Measurements from ENCODE around the gene IL1F10. TPM values are rescaled to one million over a fixed set of nuclear protein-coding genes. Genes with fewer than 3 reads are reported as not detected.
A peak's percentile ranks its signal among the peaks of the same experiment; 100 is the strongest.

IL1F10 gene
- total RNA-seq, 4 donors from 2014 or later: 0.53 TPM; not detected in 3

DNA sequence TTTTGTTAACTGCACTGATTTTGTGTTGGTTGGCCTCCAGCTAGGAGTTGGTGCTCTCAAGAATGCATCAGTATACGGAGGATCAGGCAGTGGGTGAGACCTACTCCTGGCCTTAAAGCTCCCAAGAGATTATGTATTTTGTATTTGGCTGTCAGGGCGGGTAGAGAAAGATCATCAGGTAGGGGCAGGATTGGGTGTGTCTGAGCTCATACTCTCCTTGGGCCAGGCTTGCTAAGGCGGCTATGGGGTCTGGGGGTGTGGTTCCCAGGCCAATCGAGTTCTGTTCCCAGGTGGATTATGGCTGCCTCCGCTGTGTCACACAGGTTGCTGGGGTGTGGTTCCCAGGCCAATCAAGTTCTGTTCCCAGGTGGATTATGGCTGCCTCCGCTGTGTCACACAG, 30.8 kb downstream of the IL1F10 start:
- Histone ChIP-seq H3K4me3 (peak overlapping the region in 1 of 4 donors; percentile 6), H3K36me3 (no peaks in the 10 kb centered on the region), H3K27me3 (no peaks in the 10 kb centered on the region), H3K4me1 (peaks cover 4 to 5% (median 4%) of the 10 kb centered on the region in 3 donors), H3K27ac (peak overlapping the region; percentile 59 to 86 (median 78)), H3K9me3 (peaks cover 0 to 4% (median 0%) of the 10 kb centered on the region in 3 donors)
- no peak for DNase-seq
- 51% methylated on average over 2 of the region's 6 CpGs; no CpG with 5 or more reads in 1 of the 2 donors for WGBS, 2 donors
- intact Hi-C loops (cut with DNase I): no loop called here
- TF ChIP-seq CTCF (IDR thresholded peaks at IDR 0.05): no peak
- TF ChIP-seq POLR2A (IDR thresholded peaks at IDR 0.05): no peak

DNA sequence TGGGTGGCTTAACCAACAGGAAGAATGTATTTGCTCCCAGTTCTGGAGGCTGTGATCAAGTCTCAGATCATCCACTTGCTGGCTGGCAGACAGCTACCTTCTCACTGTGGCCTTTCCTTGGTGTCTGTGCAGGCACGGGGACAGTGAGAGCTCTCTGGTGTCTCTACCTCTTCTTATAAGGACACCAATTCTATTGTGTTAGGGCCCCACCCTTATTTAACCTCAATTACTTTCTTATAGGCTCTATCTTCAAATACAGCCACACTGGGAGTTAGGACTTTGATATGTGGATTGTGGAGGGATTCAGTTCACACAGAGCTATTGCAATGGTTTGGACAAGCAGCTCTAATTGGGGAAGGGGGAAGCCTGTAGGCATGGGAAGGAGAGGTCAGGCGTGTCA, 34.4 kb downstream of the IL1F10 start:
- Histone ChIP-seq H3K4me1 (peaks cover 4 to 5% (median 4%) of the 10 kb centered on the region in 3 donors), H3K27ac (peak overlapping the region; percentile 14 to 70 (median 43)), H3K27me3 (no peaks in the 10 kb centered on the region), H3K36me3 (no peaks in the 10 kb centered on the region), H3K4me3 (no peak overlapping the region), H3K9me3 (peaks cover 0 to 4% (median 0%) of the 10 kb centered on the region in 3 donors)
- no peak for DNase-seq
- no peak for TF ChIP-seq POLR2A (IDR thresholded peaks at IDR 0.05)
- no peak for TF ChIP-seq CTCF (IDR thresholded peaks at IDR 0.05)
- intact Hi-C loops (cut with DNase I): no loop called here
- WGBS, 2 donors: 92% methylated on average over 2 of the region's 2 CpGs

DNA sequence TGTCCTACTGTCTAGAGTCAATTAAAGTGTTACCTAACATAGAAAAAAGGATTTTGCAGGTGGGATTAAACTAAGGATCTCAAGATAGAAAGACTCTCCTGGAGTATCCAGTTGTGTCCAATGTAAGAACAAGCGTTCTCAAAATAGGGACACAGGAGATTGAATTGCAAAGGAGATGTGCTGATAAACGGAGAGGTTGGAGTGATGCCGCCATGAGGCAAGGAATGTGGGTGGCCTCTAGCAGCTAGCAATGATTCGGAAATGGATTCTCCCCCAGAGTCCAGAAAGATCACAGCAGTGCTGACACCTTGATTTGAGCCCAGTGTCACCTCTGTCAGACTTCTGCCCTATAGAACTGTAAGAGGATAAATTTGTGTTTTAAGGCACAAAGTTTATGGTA, 35.5 kb downstream of the IL1F10 start:
- intact Hi-C loops (cut with DNase I): no loop called here
- 89 to 94% methylated on average over 4 of the region's 4 CpGs for WGBS, 2 donors
- no peak for DNase-seq

GRCh38 chr2:113104054-113104611, 36.4 kb downstream of the IL1F10 start:
- 63 to 76% methylated on average over 3 of the region's 3 CpGs for WGBS, 2 donors
- peaks cover 0 to 4% (median 0%) of the 10 kb centered on the region in 3 donors for H3K9me3 ChIP-seq
- TF ChIP-seq CTCF (IDR thresholded peaks at IDR 0.05) (no peak), POLR2A (IDR thresholded peaks at IDR 0.05) (no peak)
- no peak overlapping the region for H3K27ac ChIP-seq
- intact Hi-C loops (cut with DNase I): no loop called here
- H3K36me3 ChIP-seq: no peaks in the 10 kb centered on the region
- DNase-seq: no peak
- H3K27me3 ChIP-seq: no peaks in the 10 kb centered on the region
- no peak overlapping the region for H3K4me3 ChIP-seq
- H3K4me1 ChIP-seq: no peaks in the 10 kb centered on the region

More for the DNA sequence above, 35.5 kb downstream of the IL1F10 start:
- Histone ChIP-seq H3K4me1 (peaks cover under 1 to 3% (median 1%) of the 10 kb centered on the region in 3 donors), H3K36me3 (no peaks in the 10 kb centered on the region), H3K27ac (no peak overlapping the region), H3K27me3 (no peaks in the 10 kb centered on the region), H3K4me3 (no peak overlapping the region), H3K9me3 (peaks cover 0 to 4% (median 0%) of the 10 kb centered on the region in 3 donors)
- TF ChIP-seq POLR2A (IDR thresholded peaks at IDR 0.05) (no peak), CTCF (IDR thresholded peaks at IDR 0.05) (no peak)

DNA sequence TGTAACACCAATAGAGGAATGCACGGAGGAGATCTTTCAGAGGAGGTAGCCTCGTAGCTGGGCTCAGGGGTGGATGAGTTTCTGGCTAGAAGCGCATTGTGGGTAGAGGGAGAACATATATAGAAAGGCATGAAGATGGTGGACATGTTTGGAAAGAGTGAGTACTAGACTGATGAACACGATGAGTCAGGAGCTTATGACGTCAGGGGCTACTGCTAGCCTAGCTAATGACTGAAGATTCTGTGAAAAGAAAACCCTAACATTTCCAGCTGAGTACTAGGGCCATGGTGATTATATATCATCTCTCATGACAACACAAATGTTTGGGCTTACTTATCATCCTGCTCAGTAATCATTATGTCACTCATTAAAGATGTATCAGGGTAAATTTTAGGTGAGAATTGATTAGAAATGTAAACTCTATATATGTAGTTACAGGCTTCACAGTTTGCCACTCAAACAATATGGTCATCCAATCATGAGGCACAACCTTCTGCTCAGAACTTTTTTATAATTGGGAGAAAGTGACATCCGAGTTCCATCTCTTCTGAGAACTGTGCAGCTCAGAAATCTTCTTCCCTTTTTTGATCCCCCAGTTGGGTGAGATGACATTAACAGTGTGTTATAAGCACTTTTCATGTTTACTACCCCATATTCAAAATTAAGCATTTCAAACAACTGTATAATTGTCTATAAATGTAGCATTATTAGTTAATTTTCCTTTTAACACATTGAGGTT, 37.4 kb downstream of the IL1F10 start:
- no peak overlapping the region for H3K4me3 ChIP-seq
- TF ChIP-seq POLR2A (IDR thresholded peaks at IDR 0.05) (no peak), CTCF (IDR thresholded peaks at IDR 0.05) (no peak)
- H3K9me3 ChIP-seq: peaks cover 0 to 4% (median 0%) of the 10 kb centered on the region in 3 donors
- DNase-seq: no peak
- intact Hi-C loops (cut with DNase I): no loop called here
- no peak overlapping the region for H3K27ac ChIP-seq
- H3K27me3 ChIP-seq: no peaks in the 10 kb centered on the region
- peaks cover 0 to 6% (median 0%) of the 10 kb centered on the region in 3 donors for H3K4me1 ChIP-seq
- H3K36me3 ChIP-seq: no peaks in the 10 kb centered on the region
- 70 to 72% methylated on average over 6 of the region's 6 CpGs for WGBS, 2 donors

Measured in esophagus squamous epithelium (tissue), 5 donors.